Aorta (tissue), 5 donors: ENCODE results near the gene CCBE1. TPM values are rescaled to one million over a fixed set of nuclear protein-coding genes. Genes with fewer than 3 reads are reported as not detected.

ENCODE experiments used
- ATAC-seq: fragments of 200-7000 bp; cut with Tn5 transposase; one replicate; pipeline ENCODE4 v1.9.1; 2022; ENCODE audit warnings: moderate library complexity; ENCODE audit not compliant: low FRiP score
- DNase-seq, 2 donors: peaks; one replicate each; pipeline ENCODE4 v3.0.0-alpha.2; 2020
- H3K27ac ChIP-seq, 2 donors: one replicate each; pipeline ENCODE4 v1.5.1; 2013; ENCODE audit warnings: low read length in 2 of 2, mild to moderate bottlenecking in 2 of 2, moderate library complexity in 2 of 2, control low read depth in 1 of 2, inconsistent platforms in 1 of 2, low read depth in 1 of 2
- H3K27me3 ChIP-seq, 2 donors: one replicate each; pipeline ENCODE4 v1.6.1; 2013; ENCODE audit warnings: control low read depth in 1 of 2, low read length in 1 of 2, mild to moderate bottlenecking in 1 of 2, moderate library complexity in 1 of 2; ENCODE audit not compliant: insufficient read depth in 2 of 2, control insufficient read depth in 1 of 2
- H3K36me3 ChIP-seq, 2 donors: one replicate each; pipeline ENCODE4 v1.6.1; 2013; ENCODE audit warnings: control low read depth in 1 of 2, low read length in 1 of 2, mild to moderate bottlenecking in 1 of 2; ENCODE audit not compliant: insufficient read depth in 2 of 2, control insufficient read depth in 1 of 2
- H3K4me1 ChIP-seq, 2 donors: one replicate each; pipeline ENCODE4 v1.6.1; 2013; ENCODE audit warnings: low read length in 2 of 2, control low read depth in 1 of 2, mild to moderate bottlenecking in 1 of 2, moderate library complexity in 1 of 2; ENCODE audit not compliant: insufficient read depth in 2 of 2, control insufficient read depth in 1 of 2
- H3K4me3 ChIP-seq, 2 donors: one replicate each; pipeline ENCODE4 v1.5.1; 2013; ENCODE audit warnings: low read length in 2 of 2, control low read depth in 1 of 2, mild to moderate bottlenecking in 1 of 2
- H3K9me3 ChIP-seq: one replicate; pipeline ENCODE4 v1.6.1; 2013; ENCODE audit warnings: mild to moderate bottlenecking, low read length; ENCODE audit not compliant: control insufficient read depth
- WGBS, 2 donors: extraction: QIAGEN DNeasy Blood & Tissue Kit; methylation state at CpG; one replicate each; pipeline ENCODE4 v1.1.7; 2013; 5-methylcytosine and 5-hydroxymethylcytosine counted together
- intact Hi-C, 2 donors: fragments of 100-400 bp; cut with DNase I; formaldehyde crosslinking; loops; one replicate each; pipeline versions ENCODE4 v1.14.2 to v1.15.0; 2022
- polyA plus RNA-seq, 2 donors: library from polyadenylated mRNA; stranded (reverse); fragments of 200-250 nt; gene quantifications; one replicate each; pipeline ENCODE4 v1.2.3, GENCODE V29; 2013
- total RNA-seq, 2 donors: library from RNA; stranded (reverse); fragmentation: NEBNext Ultra II Directional; extraction: Animal tissue kit (Norgen Biotek cat#: 25700); gene quantifications; one replicate each; pipeline ENCODE4 v1.2.1, GENCODE V29; 2021
- donor health status: healthy with polysubstance abuse.
- donor health status: Bipolar disorder and iron deficiency.
- donor health status: DM: no; HTN: no; CAD: no.
- donor health status: DM: no; HTN: no; CAD: no.
- donor health status: DM: yes; HTN: yes; CAD: no.

Gene CCBE1
- total and polyA plus RNA-seq, 4 donors = 0.36 to 0.61 TPM; not detected in 2

GRCh38 chr18:59696311-59697235 is 650 bp downstream of the CCBE1 start:
- Histone ChIP-seq H3K27me3 (no peaks in the 10 kb centered on the region), H3K36me3 (no peaks in the 10 kb centered on the region), H3K4me1 (no peaks in the 10 kb centered on the region), H3K27ac (no peak overlapping the region), H3K9me3 (no peaks in the 10 kb centered on the region), H3K4me3 (no peak overlapping the region)
- 1% methylated on average over 72 to 79 of the region's 79 CpGs for WGBS, 2 donors
- no peak for ATAC-seq
- intact Hi-C loops = loop anchor here in 1 of 2 donors (5.0 kb wide), 1 partner anchor 126 kb away; no protein-coding TSS in a partner anchor
- DNase-seq = no peak

DNA sequence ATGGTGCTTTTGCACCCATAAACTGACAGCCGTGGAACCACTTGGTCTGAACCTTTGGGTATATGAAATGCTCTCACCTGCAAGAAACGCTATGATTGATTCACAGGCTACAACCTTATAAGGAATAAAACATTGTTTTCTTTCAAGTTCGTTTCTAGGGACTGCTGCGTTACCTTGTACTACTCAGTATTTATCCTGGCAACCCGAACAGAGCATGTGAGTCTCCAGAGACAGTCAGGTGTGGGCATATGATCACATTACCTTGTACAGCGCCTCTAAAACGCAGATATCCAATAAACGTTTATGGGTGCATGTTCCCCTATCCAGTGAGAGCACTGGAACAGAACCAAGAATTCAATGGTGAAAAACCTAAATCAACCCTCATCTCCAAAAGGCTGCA is 1.7 kb downstream of the CCBE1 start:
- intact Hi-C loops = loop anchor here in 1 of 2 donors (5.0 kb wide), 1 partner anchor 127 kb away; no protein-coding TSS in a partner anchor
- Histone ChIP-seq H3K4me1 (no peaks in the 10 kb centered on the region), H3K4me3 (no peak overlapping the region)

DNA sequence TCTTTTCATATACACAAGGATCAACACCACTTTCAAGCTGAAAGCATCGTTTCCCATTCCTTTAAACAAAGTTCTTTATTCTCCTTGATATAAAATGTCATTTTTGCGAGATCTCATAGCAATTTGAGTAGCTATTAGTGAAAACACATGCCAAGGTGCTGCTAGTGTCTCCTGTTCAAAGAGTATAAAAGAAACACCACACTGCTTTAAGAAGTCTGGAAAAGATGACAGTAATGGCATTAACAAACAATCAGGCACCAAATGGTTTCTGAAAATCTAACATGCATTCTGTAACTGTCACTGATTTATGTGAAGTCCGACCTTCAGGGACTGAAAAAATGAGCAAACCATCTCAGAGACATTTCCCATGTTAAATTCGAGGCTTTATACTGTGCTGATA is 2.4 kb downstream of the CCBE1 start:
- 50 to 54% methylated on average over 4 of the region's 4 CpGs for WGBS, 2 donors
- Histone ChIP-seq H3K27ac (no peak overlapping the region), H3K9me3 (no peaks in the 10 kb centered on the region), H3K27me3 (no peaks in the 10 kb centered on the region), H3K4me1 (no peaks in the 10 kb centered on the region), H3K4me3 (no peak overlapping the region), H3K36me3 (no peaks in the 10 kb centered on the region)
- ATAC-seq (no peak), DNase-seq (no peak)
- intact Hi-C loops = loop anchor here in 1 of 2 donors (5.0 kb wide), 1 partner anchor 127 kb away; no protein-coding TSS in a partner anchor

More for the DNA sequence above, 1.7 kb downstream of the CCBE1 start:
- Histone ChIP-seq H3K9me3 (no peaks in the 10 kb centered on the region), H3K36me3 (no peaks in the 10 kb centered on the region), H3K27me3 (no peaks in the 10 kb centered on the region), H3K27ac (no peak overlapping the region)
- DNase-seq = no peak
- WGBS, 2 donors = 50 to 54% methylated on average over 8 of the region's 8 CpGs
- ATAC-seq = no peak

DNA sequence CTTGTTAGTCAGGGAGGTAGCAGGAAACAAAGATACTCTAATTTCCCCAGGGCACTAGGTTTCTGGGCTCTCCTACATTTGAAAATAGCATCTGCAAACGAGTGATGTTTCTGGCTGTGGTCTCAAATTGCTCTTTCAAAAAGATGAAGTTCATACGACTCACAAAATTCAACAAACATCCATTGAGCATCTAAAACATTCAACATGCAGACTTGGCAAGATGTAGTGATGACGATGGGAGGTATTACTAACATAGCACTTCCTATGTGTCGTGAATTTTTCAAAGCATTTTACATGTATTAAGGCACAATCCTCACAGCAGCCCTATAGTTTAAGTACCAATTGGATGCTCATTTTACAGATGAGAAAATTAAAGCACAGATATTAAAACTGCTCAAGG is 5.2 kb downstream of the CCBE1 start:
- no peak overlapping the region for H3K27ac ChIP-seq
- ATAC-seq = no peak
- no peaks in the 10 kb centered on the region for H3K9me3 ChIP-seq
- WGBS, 2 donors = 53 to 60% methylated on average over 4 of the region's 4 CpGs
- no peaks in the 10 kb centered on the region for H3K27me3 ChIP-seq
- no peak overlapping the region for H3K4me3 ChIP-seq
- no peak for DNase-seq
- H3K36me3 ChIP-seq = no peaks in the 10 kb centered on the region
- intact Hi-C loops = no loop called here
- H3K4me1 ChIP-seq = no peaks in the 10 kb centered on the region

DNA sequence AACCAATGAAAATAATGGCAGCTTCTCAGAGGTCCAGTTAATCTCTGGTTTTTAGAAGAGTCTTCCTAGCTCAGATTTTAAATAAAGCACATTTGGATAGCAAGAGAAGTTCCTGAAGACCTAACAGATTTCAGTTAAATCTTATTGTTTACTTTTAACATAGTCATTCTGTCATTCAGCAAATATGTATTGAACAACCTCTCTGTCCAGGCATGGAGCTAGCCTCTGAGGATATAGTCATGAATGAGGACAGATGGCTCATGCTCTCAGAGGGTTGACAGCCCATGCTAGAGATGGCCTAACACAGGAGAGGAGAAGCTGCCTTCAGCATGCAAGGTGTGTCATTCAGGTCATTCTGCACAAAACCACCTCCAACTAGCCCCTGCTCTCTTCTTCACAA is 6.2 kb downstream of the CCBE1 start:
- H3K4me3 ChIP-seq = no peak overlapping the region
- H3K27me3 ChIP-seq = no peaks in the 10 kb centered on the region
- intact Hi-C loops = no loop called here
- ATAC-seq (no peak), DNase-seq (no peak)
- H3K4me1 ChIP-seq = no peaks in the 10 kb centered on the region
- H3K9me3 ChIP-seq = no peaks in the 10 kb centered on the region
- no peaks in the 10 kb centered on the region for H3K36me3 ChIP-seq
- H3K27ac ChIP-seq = no peak overlapping the region

DNA sequence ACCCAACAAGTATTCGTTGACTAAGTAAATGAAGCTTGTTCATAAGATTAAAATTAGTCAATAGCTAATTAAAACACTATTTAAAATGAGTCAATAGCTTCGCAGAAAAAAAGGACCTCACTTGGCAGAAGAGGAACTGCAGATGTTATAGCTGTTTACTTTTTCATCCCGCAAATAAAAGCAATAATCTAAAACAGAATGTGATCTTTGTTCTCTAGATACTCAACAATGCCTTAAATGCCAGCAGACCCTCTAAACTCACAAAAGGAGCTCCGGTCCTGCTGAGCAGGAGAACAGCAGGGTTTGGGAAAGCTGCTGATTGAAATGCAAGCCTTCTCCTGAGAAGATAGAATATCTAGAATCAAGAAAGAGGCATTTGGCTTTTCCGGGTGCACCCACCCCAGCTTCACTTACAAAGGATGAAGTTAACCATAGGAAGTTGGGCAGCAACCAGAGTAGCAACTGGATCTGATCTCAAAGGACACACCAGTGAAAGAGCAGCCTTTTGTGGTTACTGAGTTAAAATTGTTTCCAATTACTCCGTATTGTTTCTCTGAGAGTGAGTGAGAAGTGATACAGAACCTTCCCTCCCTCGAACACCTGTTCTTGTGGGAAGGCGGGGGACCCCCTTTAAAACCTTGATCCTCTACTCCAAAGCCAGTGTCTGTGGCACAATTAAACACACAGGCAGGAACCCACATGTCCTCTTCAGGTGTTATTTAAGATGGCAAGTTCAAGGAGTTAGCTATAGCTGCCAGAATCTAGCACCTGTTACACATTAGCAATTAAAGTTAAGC is 6.8 kb downstream of the CCBE1 start:
- no peak overlapping the region for H3K27ac ChIP-seq
- WGBS, 2 donors = 49% methylated on average over 8 of the region's 8 CpGs
- intact Hi-C loops = no loop called here

GRCh38 chr18:59689756-59690155 is 7.5 kb downstream of the CCBE1 start:
- Histone ChIP-seq H3K9me3 (no peaks in the 10 kb centered on the region), H3K27ac (no peak overlapping the region), H3K4me1 (no peaks in the 10 kb centered on the region), H3K27me3 (no peaks in the 10 kb centered on the region), H3K36me3 (no peaks in the 10 kb centered on the region), H3K4me3 (no peak overlapping the region)
- intact Hi-C loops = no loop called here
- ATAC-seq (no peak), DNase-seq (no peak)
- 53 to 54% methylated on average over 3 of the region's 3 CpGs for WGBS, 2 donors

More for the DNA sequence above, 6.8 kb downstream of the CCBE1 start:
- H3K27me3 ChIP-seq = no peaks in the 10 kb centered on the region
- no peaks in the 10 kb centered on the region for H3K9me3 ChIP-seq
- no peak overlapping the region for H3K4me3 ChIP-seq
- no peaks in the 10 kb centered on the region for H3K36me3 ChIP-seq
- H3K4me1 ChIP-seq = no peaks in the 10 kb centered on the region
- no peak for ATAC-seq
- DNase-seq = no peak

- intact Hi-C loops = no loop called here
- ATAC-seq (no peak), DNase-seq (no peak)
- H3K27ac ChIP-seq = no peak overlapping the region
- no peaks in the 10 kb centered on the region for H3K27me3 ChIP-seq
- 79 to 83% methylated on average over 1 of the region's 1 CpG for WGBS, 2 donors
- no peak overlapping the region for H3K4me3 ChIP-seq
- H3K36me3 ChIP-seq = no peaks in the 10 kb centered on the region
- no peaks in the 10 kb centered on the region for H3K4me1 ChIP-seq
- H3K9me3 ChIP-seq = no peaks in the 10 kb centered on the region
These were observed 11.0 kb downstream of the CCBE1 start for GRCh38 chr18:59686260-59686659.
